Progenitor cell of endocrine pancreas (in vitro differentiated cells): ENCODE results near the gene IDE. TPM values are rescaled to one million over a fixed set of nuclear protein-coding genes. Genes with fewer than 3 reads are reported as not detected.

Source experiments
- DNase-seq: peaks from one replicate; pipeline ENCODE4 v3.0.0; 2021; ENCODE audit warnings: low spot score; ENCODE audit not compliant: unreplicated experiment
- H3K27ac Mint-ChIP-seq: 2 replicates; pipeline ENCODE4 v1.8.0; 2021; ENCODE audit warnings: mild to moderate bottlenecking, moderate library complexity, mixed read lengths
- H3K27me3 Mint-ChIP-seq: 2 replicates; pipeline ENCODE4 v1.8.0; 2021; ENCODE audit warnings: mixed read lengths
- H3K36me3 Mint-ChIP-seq: 2 replicates; pipeline ENCODE4 v1.8.0; 2022; ENCODE audit warnings: mixed read lengths; ENCODE audit not compliant: insufficient read depth
- H3K4me1 Mint-ChIP-seq: 2 replicates; pipeline ENCODE4 v1.8.0; 2021; ENCODE audit warnings: low read depth, mixed read lengths
- H3K4me3 Mint-ChIP-seq: 2 replicates; pipeline ENCODE4 v1.8.0; 2021; ENCODE audit warnings: low read depth, mild to moderate bottlenecking, moderate library complexity, mixed read lengths
- H3K9me3 Mint-ChIP-seq: 2 replicates; pipeline ENCODE4 v1.8.0; 2021; ENCODE audit warnings: low read depth, mixed read lengths
- CTCF ChIP-seq: fragments of 200-600 bp; sonication (generic); IDR thresholded peaks from one replicate; pipeline ENCODE4 v1.5.0; 2021; ENCODE audit warnings: antibody characterized with exemption, mild to moderate bottlenecking; ENCODE audit not compliant: unreplicated experiment
- total RNA-seq: library from RNA; stranded (reverse); gene quantifications from 2 replicates; pipeline ENCODE4 v1.2.1, GENCODE V29; 2021

Gene IDE
- total RNA-seq, 1 donor from 2014 or later: 60.1 TPM

DNA sequence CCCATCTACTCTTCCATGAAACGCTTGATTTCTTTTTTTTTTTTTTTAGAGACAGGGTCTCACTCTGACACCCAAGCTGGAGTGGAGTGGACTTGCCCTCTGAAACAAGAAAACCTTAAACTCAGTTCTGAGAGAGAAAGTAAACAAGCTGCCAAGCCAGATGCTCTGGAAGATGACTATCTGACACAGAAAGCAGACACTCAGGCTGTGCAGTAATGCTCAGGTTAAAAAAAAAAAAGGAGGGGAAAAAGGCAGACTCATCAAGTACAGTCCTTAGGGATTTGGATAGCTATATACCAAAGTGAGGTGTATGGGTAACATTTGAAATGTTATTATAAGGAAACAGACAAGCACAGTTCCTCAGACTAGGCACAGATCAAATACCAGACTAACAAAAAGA, 80.5 kb downstream of the IDE start:
- Mint-ChIP-seq H3K27ac (peak overlapping the region; percentile 4), H3K36me3 (peaks cover 21% of the 10 kb centered on the region), H3K4me3 (no peak overlapping the region), H3K9me3 (no peaks in the 10 kb centered on the region), H3K27me3 (no peaks in the 10 kb centered on the region), H3K4me1 (no peaks in the 10 kb centered on the region)
- no peak for TF ChIP-seq CTCF
- no peak for DNase-seq

DNA sequence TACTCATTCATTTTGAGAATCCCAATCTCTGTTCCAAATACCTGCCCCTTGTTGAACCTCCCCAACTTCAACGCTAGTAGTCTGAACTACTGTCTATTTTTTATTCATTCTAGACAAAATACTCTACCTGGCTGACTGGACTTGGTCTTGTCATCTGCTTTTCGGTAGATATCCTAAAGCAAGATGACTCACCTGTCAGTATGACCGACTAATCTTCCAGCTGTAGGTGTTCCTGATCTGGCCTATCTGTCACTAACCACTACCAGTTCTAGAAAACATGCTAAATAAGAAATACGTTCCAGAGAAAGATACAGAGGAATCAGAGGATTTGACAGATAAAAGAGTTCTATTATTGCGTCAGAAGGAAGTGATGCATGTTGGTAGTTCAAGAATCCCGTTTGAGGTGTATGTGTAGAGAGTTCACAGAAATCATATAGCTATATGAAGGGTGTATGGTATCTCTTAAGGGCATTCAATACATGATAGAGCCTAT, 81.1 kb downstream of the IDE start:
- no peak overlapping the region for H3K4me3 Mint-ChIP-seq
- H3K36me3 Mint-ChIP-seq: peaks cover 20% of the 10 kb centered on the region
- H3K4me1 Mint-ChIP-seq: no peaks in the 10 kb centered on the region
- TF ChIP-seq CTCF: no peak
- no peaks in the 10 kb centered on the region for H3K9me3 Mint-ChIP-seq
- H3K27me3 Mint-ChIP-seq: no peaks in the 10 kb centered on the region
- H3K27ac Mint-ChIP-seq: no peak overlapping the region
- DNase-seq: no peak

DNA sequence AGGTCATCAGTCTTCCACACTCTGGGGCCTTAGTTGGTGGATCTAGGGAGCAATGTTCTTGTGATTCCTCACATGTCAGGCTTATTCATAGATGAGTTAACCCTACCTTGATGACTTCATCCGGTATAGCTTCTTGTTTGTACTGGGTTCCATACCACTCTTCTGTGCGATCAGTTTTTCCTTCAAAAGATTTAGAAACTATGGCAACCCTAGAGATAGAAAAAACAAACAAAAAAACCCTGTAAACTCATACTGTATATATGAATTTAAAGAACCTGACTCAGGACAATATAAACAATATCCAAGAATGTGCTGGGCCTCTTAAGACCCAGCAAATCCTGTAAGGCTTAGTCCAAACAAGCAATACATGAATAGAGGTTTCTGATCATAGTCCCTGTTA, 83.5 kb downstream of the IDE start:
- Mint-ChIP-seq H3K4me3 (no peak overlapping the region), H3K27ac (no peak overlapping the region), H3K27me3 (no peaks in the 10 kb centered on the region), H3K36me3 (peaks cover 30% of the 10 kb centered on the region), H3K4me1 (no peaks in the 10 kb centered on the region), H3K9me3 (no peaks in the 10 kb centered on the region)
- TF ChIP-seq CTCF: no peak
- no peak for DNase-seq

DNA sequence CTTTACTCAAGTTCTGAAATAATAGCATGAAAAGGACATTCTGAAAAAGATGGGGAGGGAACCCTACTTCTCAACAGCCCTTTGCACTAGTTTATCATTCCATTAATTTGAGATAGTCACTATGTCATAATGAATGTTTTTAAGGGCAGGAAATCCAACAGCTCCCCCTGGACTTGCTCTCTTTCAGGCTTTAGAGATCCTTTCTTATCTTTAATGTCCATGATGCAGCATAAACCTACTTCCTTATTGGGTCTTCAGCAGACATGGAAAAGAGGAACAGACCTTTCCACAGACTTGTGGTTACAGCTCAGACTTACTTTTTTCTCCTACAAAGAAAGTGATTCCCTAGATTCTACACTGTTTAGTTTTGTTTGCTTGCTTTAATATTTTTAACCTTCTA, 87.3 kb downstream of the IDE start:
- no peak for TF ChIP-seq CTCF
- no peaks in the 10 kb centered on the region for H3K27me3 Mint-ChIP-seq
- H3K36me3 Mint-ChIP-seq: peaks cover 28% of the 10 kb centered on the region
- H3K4me1 Mint-ChIP-seq: no peaks in the 10 kb centered on the region
- H3K27ac Mint-ChIP-seq: no peak overlapping the region
- H3K4me3 Mint-ChIP-seq: no peak overlapping the region
- H3K9me3 Mint-ChIP-seq: no peaks in the 10 kb centered on the region
- DNase-seq: no peak

GRCh38 chr10:92483539-92483938, 90.4 kb downstream of the IDE start:
- peaks cover 22% of the 10 kb centered on the region for H3K36me3 Mint-ChIP-seq

More at GRCh38 chr10:92483539-92483938, 90.4 kb downstream of the IDE start:
- Mint-ChIP-seq H3K9me3 (no peaks in the 10 kb centered on the region), H3K27ac (no peak overlapping the region), H3K4me1 (no peaks in the 10 kb centered on the region), H3K27me3 (no peaks in the 10 kb centered on the region), H3K4me3 (no peak overlapping the region)
- DNase-seq: no peak
- no peak for TF ChIP-seq CTCF
